ENCODE results near the gene MARCO. TPM values are rescaled to one million over a fixed set of nuclear protein-coding genes. Genes with fewer than 3 reads are reported as not detected.

Gene MARCO
- polyA plus RNA-seq, 1 of the 3 experiments (the other 2 are of a cell fraction), result not detected

- no peaks in the 10 kb centered on the region for H3K4me1 ChIP-seq (ENCODE audit: control insufficient read depth in 1 of 2, insufficient read depth in 2 of 2, low read depth in 1 of 2, low read length in 1 of 2)
- no peak for DNase-seq
- no peaks in the 10 kb centered on the region for H3K27me3 ChIP-seq (ENCODE audit: insufficient read depth)
- H4K20me1 ChIP-seq (ENCODE audit: insufficient read depth), result no peaks in the 10 kb centered on the region
- CTCF ChIA-PET, result no interaction called here
- no peaks in the 10 kb centered on the region for H3K36me3 ChIP-seq (replicated peaks in 1 of 2; ENCODE audit: control insufficient read depth in 1 of 2, insufficient read depth in 2 of 2, low read length in 1 of 2)
- no peak overlapping the region for H3K9ac ChIP-seq
- TF ChIP-seq GATA2 (CRISPR knock-in tag; IDR thresholded peaks at IDR 0.05) (no peak), POLR2AphosphoS5 (IDR thresholded peaks at IDR 0.05; ENCODE audit: low read depth, low read length) (no peak), MXI1 (IDR thresholded peaks at IDR 0.05; ENCODE audit: low read depth, low read length) (no peak), PBX3 (IDR thresholded peaks at IDR 0.05) (no peak), FOXM1 (IDR thresholded peaks at IDR 0.05; ENCODE audit: low read depth) (no peak), NRF1 (IDR thresholded peaks at IDR 0.05; ENCODE audit: low read depth, low read length) (no peak)
- H3K9me2 ChIP-seq, result no peaks in the 10 kb centered on the region
- H3K4me3 ChIP-seq (ENCODE audit: low read depth in 2 of 2, low read length in 1 of 2), result no peak overlapping the region
- H3K4me2 ChIP-seq, result no peak overlapping the region
- H3F3A ChIP-seq (replicated peaks; ENCODE audit: insufficient read depth), result no peaks in the 10 kb centered on the region
- 10% methylated on average over 1 of the region's 1 CpG for WGBS (ENCODE audit: low lambda C conversion rate)
- H3K79me2 ChIP-seq (ENCODE audit: insufficient read depth), result no peaks in the 10 kb centered on the region
- POLR2A ChIA-PET, result no interaction called here
- no peak overlapping the region for H3K27ac ChIP-seq (ENCODE audit: low read depth in 2 of 2, low read length in 1 of 2)
- H2AFZ ChIP-seq (ENCODE audit: low read depth), result no peak overlapping the region
- H3K9me3 ChIP-seq, result no peaks in the 10 kb centered on the region
These were observed 12.9 kb upstream of the MARCO start for GRCh38 chr2:118929059-118929458.

DNA sequence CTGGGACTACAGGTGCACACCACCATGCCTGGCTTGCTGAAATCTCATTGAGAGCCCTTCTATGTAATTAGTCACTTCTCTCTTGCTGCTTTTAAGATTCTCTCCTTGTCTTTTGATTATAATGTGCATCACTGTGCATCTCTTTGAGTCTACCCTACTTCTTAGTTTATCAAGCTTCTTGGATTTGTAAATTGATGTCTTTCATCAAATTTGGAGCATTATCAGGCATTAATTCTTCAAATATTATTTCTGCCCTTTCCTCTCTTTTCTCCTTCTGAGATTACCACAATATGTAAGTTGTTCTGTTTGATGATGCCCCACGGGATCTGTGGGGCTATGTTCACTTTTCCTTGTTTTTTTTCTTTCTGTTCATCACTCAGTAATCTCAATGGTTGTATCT, 9.0 kb upstream of the MARCO start:
- no peak overlapping the region for H2AFZ ChIP-seq (ENCODE audit: low read depth)
- H3K27ac ChIP-seq (ENCODE audit: low read depth in 2 of 2, low read length in 1 of 2), result no peak overlapping the region
- POLR2A ChIA-PET, result no interaction called here
- H3K79me2 ChIP-seq (ENCODE audit: insufficient read depth), result no peaks in the 10 kb centered on the region
- TF ChIP-seq IRF3 (IDR thresholded peaks at IDR 0.05; ENCODE audit: low read depth, low read length) (no peak), RAD21 (IDR thresholded peaks at IDR 0.05; ENCODE audit: low read length) (no peak)
- TF ChIP-seq, protein P1, sequence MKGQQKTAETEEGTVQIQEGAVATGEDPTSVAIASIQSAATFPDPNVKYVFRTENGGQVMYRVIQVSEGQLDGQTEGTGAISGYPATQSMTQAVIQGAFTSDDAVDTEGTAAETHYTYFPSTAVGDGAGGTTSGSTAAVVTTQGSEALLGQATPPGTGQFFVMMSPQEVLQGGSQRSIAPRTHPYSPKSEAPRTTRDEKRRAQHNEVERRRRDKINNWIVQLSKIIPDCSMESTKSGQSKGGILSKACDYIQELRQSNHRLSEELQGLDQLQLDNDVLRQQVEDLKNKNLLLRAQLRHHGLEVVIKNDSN (IDR thresholded peaks at IDR 0.05; ENCODE audit: borderline replicate concordance, low read depth), result no peak
- no peak overlapping the region for H3K9ac ChIP-seq
- H4K20me1 ChIP-seq (ENCODE audit: insufficient read depth), result no peaks in the 10 kb centered on the region
- 0% methylated on average over 1 of the region's 1 CpG for WGBS (ENCODE audit: low lambda C conversion rate)
- H3K27me3 ChIP-seq (ENCODE audit: insufficient read depth), result no peaks in the 10 kb centered on the region
- H3F3A ChIP-seq (replicated peaks; ENCODE audit: insufficient read depth), result no peaks in the 10 kb centered on the region
- H3K4me2 ChIP-seq, result no peak overlapping the region
- no peaks in the 10 kb centered on the region for H3K36me3 ChIP-seq (replicated peaks in 1 of 2; ENCODE audit: control insufficient read depth in 1 of 2, insufficient read depth in 2 of 2, low read length in 1 of 2)
- H3K9me2 ChIP-seq, result no peaks in the 10 kb centered on the region
- no peak for DNase-seq
- CTCF ChIA-PET, result no interaction called here
- no peaks in the 10 kb centered on the region for H3K4me1 ChIP-seq (ENCODE audit: control insufficient read depth in 1 of 2, insufficient read depth in 2 of 2, low read depth in 1 of 2, low read length in 1 of 2)
- H3K9me3 ChIP-seq, result no peaks in the 10 kb centered on the region
- no peak overlapping the region for H3K4me3 ChIP-seq (ENCODE audit: low read depth in 2 of 2, low read length in 1 of 2)

DNA sequence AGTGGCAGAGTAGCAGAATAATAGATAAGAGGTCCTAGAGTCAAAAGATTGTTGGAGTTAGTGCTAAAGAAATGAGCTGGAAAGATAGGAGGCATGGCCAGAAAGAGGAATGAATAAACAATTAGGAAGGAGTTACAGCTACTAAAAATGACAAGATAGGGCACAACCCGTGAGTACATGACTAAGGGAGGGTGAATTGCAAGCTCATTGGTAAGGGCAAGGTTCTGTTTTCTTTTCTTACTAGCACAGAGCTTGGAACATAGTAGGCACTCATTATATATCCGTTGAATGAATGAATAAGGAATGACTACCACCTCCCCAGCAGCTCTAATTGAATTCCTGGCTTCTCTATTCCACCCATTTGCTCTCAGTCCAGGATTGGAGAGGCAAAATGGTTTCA, 5.7 kb upstream of the MARCO start:
- H3K79me2 ChIP-seq (ENCODE audit: insufficient read depth), result no peaks in the 10 kb centered on the region
- CTCF ChIA-PET, result interaction anchor here (0.5 kb wide), 1 partner anchor 79 kb away, joined by 3 read pairs; no protein-coding TSS in a partner anchor
- TF ChIP-seq FOXJ3 (CRISPR knock-in tag; IDR thresholded peaks at IDR 0.05) (no peak), SIN3A (IDR thresholded peaks at IDR 0.05; ENCODE audit: borderline replicate concordance, low read depth, low read length) (no peak), ZBTB33 (IDR thresholded peaks at IDR 0.05; ENCODE audit: borderline replicate concordance, low read depth) (no peak), TEAD4 (IDR thresholded peaks at IDR 0.05; ENCODE audit: borderline replicate concordance, insufficient read depth) (no peak), MXI1 (IDR thresholded peaks at IDR 0.05; ENCODE audit: low read depth, low read length) (no peak), FOSL2 (IDR thresholded peaks at IDR 0.05; ENCODE audit: borderline replicate concordance, low read depth) (no peak), SMC3 (IDR thresholded peaks at IDR 0.05; ENCODE audit: low read depth, low read length) (no peak), IRF3 (IDR thresholded peaks at IDR 0.05; ENCODE audit: low read depth, low read length) (no peak), RFX5 (IDR thresholded peaks at IDR 0.05; ENCODE audit: low read length) (no peak), EP300 (IDR thresholded peaks at IDR 0.05; ENCODE audit: borderline replicate concordance in 1 of 2, low read depth in 1 of 2, low read length in 1 of 2) (no peak)

More for the DNA sequence above, 5.7 kb upstream of the MARCO start:
- Histone ChIP-seq H3K4me1 (ENCODE audit: control insufficient read depth in 1 of 2, insufficient read depth in 2 of 2, low read depth in 1 of 2, low read length in 1 of 2) (no peaks in the 10 kb centered on the region), H4K20me1 (ENCODE audit: insufficient read depth) (no peaks in the 10 kb centered on the region), H3K36me3 (replicated peaks in 1 of 2; ENCODE audit: control insufficient read depth in 1 of 2, insufficient read depth in 2 of 2, low read length in 1 of 2) (no peaks in the 10 kb centered on the region), H3K9me2 (no peaks in the 10 kb centered on the region), H3K9me3 (no peaks in the 10 kb centered on the region), H3F3A (replicated peaks; ENCODE audit: insufficient read depth) (no peaks in the 10 kb centered on the region), H3K27ac (ENCODE audit: low read depth in 2 of 2, low read length in 1 of 2) (no peak overlapping the region), H3K4me2 (no peak overlapping the region), H3K4me3 (ENCODE audit: low read depth in 2 of 2, low read length in 1 of 2) (no peak overlapping the region), H2AFZ (ENCODE audit: low read depth) (no peak overlapping the region), H3K27me3 (ENCODE audit: insufficient read depth) (no peaks in the 10 kb centered on the region), H3K9ac (no peak overlapping the region)
- DNase-seq, result no peak
- POLR2A ChIA-PET, result no interaction called here
- WGBS (ENCODE audit: low lambda C conversion rate), result 0% methylated on average over 2 of the region's 2 CpGs

All from SK-N-SH (cell line).